HEK293 (cell line): Measurements from ENCODE around the gene ACADVL.

Experiments used
- GLIS2 ChIP-seq: fragments of 450-650 bp; formaldehyde crosslinking; IDR thresholded peaks from 2 replicates; pipeline ENCODE4 v1.5.1; 2016; ENCODE audit warnings: missing biosample characterization, missing genetic modification characterization
- KLF16 ChIP-seq: fragments of 450-650 bp; formaldehyde crosslinking; IDR thresholded peaks from 2 replicates; pipeline ENCODE4 v1.5.1; 2017; ENCODE audit warnings: missing biosample characterization, missing genetic modification characterization
- SETDB1 ChIP-seq: IDR thresholded peaks from one replicate; pipeline ENCODE4 v1.6.1; 2017; ENCODE audit warnings: mild to moderate bottlenecking, low read length, moderate library complexity, mixed read lengths; ENCODE audit not compliant: insufficient read length
- TCF7L2 ChIP-seq: IDR thresholded peaks from 2 replicates; pipeline ENCODE4 v1.6.1; 2011; ENCODE audit warnings: low read depth, mild to moderate bottlenecking, inconsistent platforms, low read length, moderate library complexity, borderline replicate concordance
- ZEB2 ChIP-seq: fragments of 450-650 bp; formaldehyde crosslinking; IDR thresholded peaks from 2 replicates; pipeline ENCODE4 v1.5.1; 2016; ENCODE audit warnings: missing biosample characterization, missing genetic modification characterization
- ZFP37 ChIP-seq: fragments of 450-650 bp; formaldehyde crosslinking; IDR thresholded peaks from 2 replicates; pipeline ENCODE4 v1.5.1; 2016; ENCODE audit warnings: missing biosample characterization, missing genetic modification characterization
- ZNF140 ChIP-seq: fragments of 450-650 bp; formaldehyde crosslinking; IDR thresholded peaks from 2 replicates; pipeline ENCODE4 v1.5.1; 2016; ENCODE audit warnings: missing biosample characterization, missing genetic modification characterization
- ZNF146 ChIP-seq: fragments of 450-650 bp; formaldehyde crosslinking; IDR thresholded peaks from 2 replicates; pipeline ENCODE4 v1.5.1; 2016; ENCODE audit warnings: missing biosample characterization, missing genetic modification characterization
- ZNF184 ChIP-seq: fragments of 450-650 bp; IDR thresholded peaks from 2 replicates; pipeline ENCODE4 v1.5.1; 2018; ENCODE audit warnings: missing biosample characterization, mild to moderate bottlenecking, missing genetic modification characterization
- ZNF202 ChIP-seq: fragments of 450-650 bp; formaldehyde crosslinking; IDR thresholded peaks from 2 replicates; pipeline ENCODE4 v1.5.1; 2016; ENCODE audit warnings: missing biosample characterization, missing genetic modification characterization, borderline replicate concordance
- ZNF223 ChIP-seq: fragments of 450-650 bp; formaldehyde crosslinking; IDR thresholded peaks from 2 replicates; pipeline ENCODE4 v1.5.1; 2016; ENCODE audit warnings: missing biosample characterization, missing genetic modification characterization
- ZNF23 ChIP-seq: fragments of 450-650 bp; formaldehyde crosslinking; IDR thresholded peaks from 2 replicates; pipeline ENCODE4 v1.5.1; 2016; ENCODE audit warnings: missing biosample characterization, missing genetic modification characterization, borderline replicate concordance
- ZNF324 ChIP-seq: fragments of 450-650 bp; formaldehyde crosslinking; IDR thresholded peaks from 2 replicates; pipeline ENCODE4 v1.5.1; 2016; ENCODE audit warnings: missing biosample characterization, missing genetic modification characterization
- ZNF350 ChIP-seq: fragments of 450-650 bp; formaldehyde crosslinking; IDR thresholded peaks from 2 replicates; pipeline ENCODE4 v1.5.0; 2017; ENCODE audit warnings: missing biosample characterization, mild to moderate bottlenecking, missing genetic modification characterization
- ZNF394 ChIP-seq: fragments of 450-650 bp; formaldehyde crosslinking; IDR thresholded peaks from 2 replicates; pipeline ENCODE4 v1.5.1; 2016; ENCODE audit warnings: missing biosample characterization, missing genetic modification characterization, mild to moderate bottlenecking, moderate library complexity, borderline replicate concordance
- ZNF404 ChIP-seq: fragments of 450-650 bp; formaldehyde crosslinking; IDR thresholded peaks from 2 replicates; pipeline ENCODE4 v1.5.1; 2017; ENCODE audit warnings: missing biosample characterization, missing genetic modification characterization
- ZNF473 ChIP-seq: fragments of 450-650 bp; formaldehyde crosslinking; IDR thresholded peaks from 2 replicates; pipeline ENCODE4 v1.5.1; 2017; ENCODE audit warnings: missing biosample characterization, missing genetic modification characterization
- ZNF48 ChIP-seq: fragments of 450-650 bp; formaldehyde crosslinking; IDR thresholded peaks from 2 replicates; pipeline ENCODE4 v1.5.1; 2016; ENCODE audit warnings: missing biosample characterization, missing genetic modification characterization
- ZNF654 ChIP-seq: fragments of 450-650 bp; formaldehyde crosslinking; IDR thresholded peaks from 2 replicates; pipeline ENCODE4 v1.5.1; 2016; ENCODE audit warnings: low read depth, missing biosample characterization, missing genetic modification characterization
- ZNF670 ChIP-seq: fragments of 450-650 bp; formaldehyde crosslinking; IDR thresholded peaks from 2 replicates; pipeline ENCODE4 v1.5.1; 2016; ENCODE audit warnings: missing biosample characterization, missing genetic modification characterization, low read depth
- ZNF701 ChIP-seq: fragments of 450-650 bp; formaldehyde crosslinking; IDR thresholded peaks from 2 replicates; pipeline ENCODE4 v1.5.1; 2016; ENCODE audit warnings: missing biosample characterization, missing genetic modification characterization
- ZNF791 ChIP-seq: fragments of 450-650 bp; formaldehyde crosslinking; IDR thresholded peaks from 2 replicates; pipeline ENCODE4 v1.5.1; 2016; ENCODE audit warnings: missing biosample characterization, missing genetic modification characterization
- TF ChIP-seq, protein P1 (sequence below): fragments of 450-650 bp; formaldehyde crosslinking; IDR thresholded peaks from 2 replicates; pipeline ENCODE4 v1.5.1; 2017; ENCODE audit warnings: missing biosample characterization, missing genetic modification characterization
- TF ChIP-seq, protein P2 (sequence below): fragments of 450-650 bp; formaldehyde crosslinking; IDR thresholded peaks from 2 replicates; pipeline ENCODE4 v1.5.1; 2016; ENCODE audit warnings: missing biosample characterization, missing genetic modification characterization
- TF ChIP-seq, protein P3 (sequence below): fragments of 450-650 bp; formaldehyde crosslinking; IDR thresholded peaks from 2 replicates; pipeline ENCODE4 v1.5.0; 2017; ENCODE audit warnings: missing biosample characterization, missing genetic modification characterization, borderline replicate concordance
- TF ChIP-seq, protein P4 (sequence below): fragments of 450-650 bp; formaldehyde crosslinking; IDR thresholded peaks from 2 replicates; pipeline ENCODE4 v1.5.1; 2016; ENCODE audit warnings: missing biosample characterization, missing genetic modification characterization
- TF ChIP-seq, protein P5 (sequence below): fragments of 450-650 bp; formaldehyde crosslinking; IDR thresholded peaks from 2 replicates; pipeline ENCODE4 v1.5.1; 2017; ENCODE audit warnings: missing biosample characterization, missing genetic modification characterization
- TF ChIP-seq, protein P6 (sequence below): fragments of 450-650 bp; formaldehyde crosslinking; IDR thresholded peaks from 2 replicates; pipeline ENCODE4; 2016; ENCODE audit warnings: missing biosample characterization, missing genetic modification characterization
- TF ChIP-seq, protein P7 (sequence below): fragments of 450-650 bp; IDR thresholded peaks from 2 replicates; pipeline ENCODE4 v1.5.1; 2018; ENCODE audit warnings: missing biosample characterization, missing genetic modification characterization

The ACADVL gene

DNA sequence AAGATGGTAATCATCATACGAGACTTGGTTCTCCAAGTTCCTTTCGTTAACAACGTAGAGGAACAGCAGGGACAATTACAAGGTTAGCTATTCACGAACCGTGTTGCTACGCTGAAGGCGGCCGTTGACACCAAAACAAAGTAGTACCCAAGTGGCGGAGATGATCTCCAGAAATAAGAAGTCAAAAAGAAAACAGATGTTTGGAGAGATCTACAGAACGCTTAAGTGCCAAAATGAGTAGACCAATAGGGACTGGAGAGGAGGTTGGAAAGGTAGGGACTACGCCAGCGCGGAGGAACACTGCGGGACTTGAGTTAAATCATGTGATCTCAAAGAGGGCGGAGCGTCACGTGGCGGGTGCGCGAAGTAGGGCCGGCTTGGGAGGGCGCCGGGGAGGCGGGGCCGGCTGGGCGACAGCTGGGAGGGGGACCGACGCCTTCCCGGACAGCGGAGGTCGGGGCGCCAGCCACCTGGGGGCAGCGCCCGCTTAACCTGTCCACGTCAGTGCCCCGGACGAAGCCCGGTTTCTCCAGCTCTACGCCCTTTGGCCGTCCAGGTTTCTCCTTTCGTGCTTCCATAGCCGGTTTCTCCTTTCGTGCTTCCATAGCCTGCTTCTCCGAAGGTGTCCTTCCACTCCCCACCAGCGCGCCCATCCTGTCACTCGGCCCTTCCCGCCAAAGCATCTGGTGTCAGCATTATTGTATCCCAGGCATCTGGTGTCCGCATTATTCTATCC is 23.1 kb downstream of the ACADVL start (continued):
- TF ChIP-seq, protein P1, sequence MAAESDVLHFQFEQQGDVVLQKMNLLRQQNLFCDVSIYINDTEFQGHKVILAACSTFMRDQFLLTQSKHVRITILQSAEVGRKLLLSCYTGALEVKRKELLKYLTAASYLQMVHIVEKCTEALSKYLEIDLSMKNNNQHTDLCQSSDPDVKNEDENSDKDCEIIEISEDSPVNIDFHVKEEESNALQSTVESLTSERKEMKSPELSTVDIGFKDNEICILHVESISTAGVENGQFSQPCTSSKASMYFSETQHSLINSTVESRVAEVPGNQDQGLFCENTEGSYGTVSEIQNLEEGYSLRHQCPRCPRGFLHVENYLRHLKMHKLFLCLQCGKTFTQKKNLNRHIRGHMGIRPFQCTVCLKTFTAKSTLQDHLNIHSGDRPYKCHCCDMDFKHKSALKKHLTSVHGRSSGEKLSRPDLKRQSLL (tag by site-specific recombination) = 0 out of 2 replicates have a peak, but pooled peaks have one; percentile 16
- TF ChIP-seq ZNF140 (no peak), ZNF223 (tag by site-specific recombination) (no peak), ZNF184 (tag by site-specific recombination) (0 out of 2 replicates have a peak, but pooled peaks have one; percentile 23), ZNF791 (tag by site-specific recombination) (no peak; the same call in 1 of the 2 replicates), ZNF394 (peak; percentile 80), SETDB1 (no peak), ZNF324 (tag by site-specific recombination) (peak; percentile 97), ZNF654 (tag by site-specific recombination) (0 out of 2 replicates have a peak, but pooled peaks have one; percentile 9), ZNF404 (no peak), ZEB2 (tag by site-specific recombination) (peak; percentile 98), ZNF48 (no peak), ZNF670 (tag by site-specific recombination) (no peak), ZNF701 (tag by site-specific recombination) (no peak), ZNF473 (tag by site-specific recombination) (no peak), KLF16 (tag by site-specific recombination) (peak; percentile 100), GLIS2 (tag by site-specific recombination) (peak; percentile 96), ZNF350 (tag by site-specific recombination) (no peak), ZNF23 (tag by site-specific recombination) (no peak), TCF7L2 (no peak), ZNF146 (peak; percentile 93), ZFP37 (peak; percentile 85; the same call in 1 of the 2 replicates), ZNF202 (no peak)
- TF ChIP-seq, protein P2, sequence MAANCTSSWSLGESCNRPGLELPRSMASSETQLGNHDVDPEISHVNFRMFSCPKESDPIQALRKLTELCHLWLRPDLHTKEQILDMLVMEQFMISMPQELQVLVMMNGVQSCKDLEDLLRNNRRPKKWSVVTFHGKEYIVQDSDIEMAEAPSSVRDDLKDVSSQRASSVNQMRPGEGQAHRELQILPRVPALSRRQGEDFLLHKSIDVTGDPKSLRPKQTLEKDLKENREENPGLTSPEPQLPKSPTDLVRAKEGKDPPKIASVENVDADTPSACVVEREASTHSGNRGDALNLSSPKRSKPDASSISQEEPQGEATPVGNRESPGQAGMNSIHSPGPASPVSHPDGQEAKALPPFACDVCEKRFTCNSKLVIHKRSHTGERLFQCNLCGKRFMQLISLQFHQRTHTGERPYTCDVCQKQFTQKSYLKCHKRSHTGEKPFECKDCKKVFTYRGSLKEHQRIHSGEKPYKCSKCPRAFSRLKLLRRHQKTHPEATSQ (tag by site-specific recombination) = peak; percentile 97
- TF ChIP-seq, protein P3, sequence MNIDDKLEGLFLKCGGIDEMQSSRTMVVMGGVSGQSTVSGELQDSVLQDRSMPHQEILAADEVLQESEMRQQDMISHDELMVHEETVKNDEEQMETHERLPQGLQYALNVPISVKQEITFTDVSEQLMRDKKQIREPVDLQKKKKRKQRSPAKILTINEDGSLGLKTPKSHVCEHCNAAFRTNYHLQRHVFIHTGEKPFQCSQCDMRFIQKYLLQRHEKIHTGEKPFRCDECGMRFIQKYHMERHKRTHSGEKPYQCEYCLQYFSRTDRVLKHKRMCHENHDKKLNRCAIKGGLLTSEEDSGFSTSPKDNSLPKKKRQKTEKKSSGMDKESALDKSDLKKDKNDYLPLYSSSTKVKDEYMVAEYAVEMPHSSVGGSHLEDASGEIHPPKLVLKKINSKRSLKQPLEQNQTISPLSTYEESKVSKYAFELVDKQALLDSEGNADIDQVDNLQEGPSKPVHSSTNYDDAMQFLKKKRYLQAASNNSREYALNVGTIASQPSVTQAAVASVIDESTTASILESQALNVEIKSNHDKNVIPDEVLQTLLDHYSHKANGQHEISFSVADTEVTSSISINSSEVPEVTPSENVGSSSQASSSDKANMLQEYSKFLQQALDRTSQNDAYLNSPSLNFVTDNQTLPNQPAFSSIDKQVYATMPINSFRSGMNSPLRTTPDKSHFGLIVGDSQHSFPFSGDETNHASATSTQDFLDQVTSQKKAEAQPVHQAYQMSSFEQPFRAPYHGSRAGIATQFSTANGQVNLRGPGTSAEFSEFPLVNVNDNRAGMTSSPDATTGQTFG (tag by site-specific recombination) = peak; percentile 79
- TF ChIP-seq, protein P4, sequence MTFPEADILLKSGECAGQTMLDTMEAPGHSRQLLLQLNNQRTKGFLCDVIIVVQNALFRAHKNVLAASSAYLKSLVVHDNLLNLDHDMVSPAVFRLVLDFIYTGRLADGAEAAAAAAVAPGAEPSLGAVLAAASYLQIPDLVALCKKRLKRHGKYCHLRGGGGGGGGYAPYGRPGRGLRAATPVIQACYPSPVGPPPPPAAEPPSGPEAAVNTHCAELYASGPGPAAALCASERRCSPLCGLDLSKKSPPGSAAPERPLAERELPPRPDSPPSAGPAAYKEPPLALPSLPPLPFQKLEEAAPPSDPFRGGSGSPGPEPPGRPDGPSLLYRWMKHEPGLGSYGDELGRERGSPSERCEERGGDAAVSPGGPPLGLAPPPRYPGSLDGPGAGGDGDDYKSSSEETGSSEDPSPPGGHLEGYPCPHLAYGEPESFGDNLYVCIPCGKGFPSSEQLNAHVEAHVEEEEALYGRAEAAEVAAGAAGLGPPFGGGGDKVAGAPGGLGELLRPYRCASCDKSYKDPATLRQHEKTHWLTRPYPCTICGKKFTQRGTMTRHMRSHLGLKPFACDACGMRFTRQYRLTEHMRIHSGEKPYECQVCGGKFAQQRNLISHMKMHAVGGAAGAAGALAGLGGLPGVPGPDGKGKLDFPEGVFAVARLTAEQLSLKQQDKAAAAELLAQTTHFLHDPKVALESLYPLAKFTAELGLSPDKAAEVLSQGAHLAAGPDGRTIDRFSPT (tag by site-specific recombination) = peak; percentile 94
- TF ChIP-seq, protein P5, sequence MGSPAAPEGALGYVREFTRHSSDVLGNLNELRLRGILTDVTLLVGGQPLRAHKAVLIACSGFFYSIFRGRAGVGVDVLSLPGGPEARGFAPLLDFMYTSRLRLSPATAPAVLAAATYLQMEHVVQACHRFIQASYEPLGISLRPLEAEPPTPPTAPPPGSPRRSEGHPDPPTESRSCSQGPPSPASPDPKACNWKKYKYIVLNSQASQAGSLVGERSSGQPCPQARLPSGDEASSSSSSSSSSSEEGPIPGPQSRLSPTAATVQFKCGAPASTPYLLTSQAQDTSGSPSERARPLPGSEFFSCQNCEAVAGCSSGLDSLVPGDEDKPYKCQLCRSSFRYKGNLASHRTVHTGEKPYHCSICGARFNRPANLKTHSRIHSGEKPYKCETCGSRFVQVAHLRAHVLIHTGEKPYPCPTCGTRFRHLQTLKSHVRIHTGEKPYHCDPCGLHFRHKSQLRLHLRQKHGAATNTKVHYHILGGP (tag by site-specific recombination) = no peak
- TF ChIP-seq, protein P6, sequence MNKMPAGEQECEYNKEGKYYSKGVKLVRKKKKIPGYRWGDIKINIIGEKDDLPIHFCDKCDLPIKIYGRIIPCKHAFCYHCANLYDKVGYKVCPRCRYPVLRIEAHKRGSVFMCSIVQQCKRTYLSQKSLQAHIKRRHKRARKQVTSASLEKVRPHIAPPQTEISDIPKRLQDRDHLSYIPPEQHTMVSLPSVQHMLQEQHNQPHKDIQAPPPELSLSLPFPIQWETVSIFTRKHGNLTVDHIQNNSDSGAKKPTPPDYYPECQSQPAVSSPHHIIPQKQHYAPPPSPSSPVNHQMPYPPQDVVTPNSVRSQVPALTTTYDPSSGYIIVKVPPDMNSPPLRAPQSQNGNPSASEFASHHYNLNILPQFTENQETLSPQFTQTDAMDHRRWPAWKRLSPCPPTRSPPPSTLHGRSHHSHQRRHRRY = peak; percentile 91
- TF ChIP-seq, protein P7, sequence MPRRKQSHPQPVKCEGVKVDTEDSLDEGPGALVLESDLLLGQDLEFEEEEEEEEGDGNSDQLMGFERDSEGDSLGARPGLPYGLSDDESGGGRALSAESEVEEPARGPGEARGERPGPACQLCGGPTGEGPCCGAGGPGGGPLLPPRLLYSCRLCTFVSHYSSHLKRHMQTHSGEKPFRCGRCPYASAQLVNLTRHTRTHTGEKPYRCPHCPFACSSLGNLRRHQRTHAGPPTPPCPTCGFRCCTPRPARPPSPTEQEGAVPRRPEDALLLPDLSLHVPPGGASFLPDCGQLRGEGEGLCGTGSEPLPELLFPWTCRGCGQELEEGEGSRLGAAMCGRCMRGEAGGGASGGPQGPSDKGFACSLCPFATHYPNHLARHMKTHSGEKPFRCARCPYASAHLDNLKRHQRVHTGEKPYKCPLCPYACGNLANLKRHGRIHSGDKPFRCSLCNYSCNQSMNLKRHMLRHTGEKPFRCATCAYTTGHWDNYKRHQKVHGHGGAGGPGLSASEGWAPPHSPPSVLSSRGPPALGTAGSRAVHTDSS (tag by site-specific recombination) = peak; percentile 71
